Measurements from ENCODE around the gene HCN2.

The HCN2 gene

DNA sequence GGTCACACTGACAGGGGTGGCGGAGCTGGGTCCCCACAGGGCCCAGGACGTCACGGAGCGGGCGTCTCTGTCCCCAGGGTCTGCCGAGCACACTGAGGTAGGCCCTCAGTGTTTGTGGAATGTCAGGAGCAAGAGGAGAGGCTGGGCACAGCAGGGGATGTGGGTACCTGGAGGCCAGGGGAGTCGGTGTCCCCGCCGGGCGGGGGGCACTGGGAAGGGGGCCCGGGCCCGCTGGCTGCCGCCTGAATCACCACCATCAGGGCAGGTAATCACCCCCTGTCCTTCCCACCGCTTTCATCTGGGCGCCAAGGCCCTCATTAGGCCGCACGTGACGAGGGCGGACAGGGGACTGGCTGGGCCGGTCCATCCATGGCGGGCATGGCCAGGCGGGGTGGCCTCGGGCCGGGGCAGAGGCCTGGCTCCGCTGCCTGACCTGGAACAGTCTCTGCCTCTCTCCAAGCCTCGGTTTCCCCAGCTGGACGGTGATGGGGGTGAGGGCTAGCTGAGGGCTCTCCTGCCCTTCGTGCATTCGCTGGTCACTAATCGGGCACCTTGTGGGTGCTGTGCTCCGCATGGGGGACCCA is 51.0 kb downstream of the HCN2 start:
- DNase-seq (ENCODE audit: low read depth) = no peak

DNA sequence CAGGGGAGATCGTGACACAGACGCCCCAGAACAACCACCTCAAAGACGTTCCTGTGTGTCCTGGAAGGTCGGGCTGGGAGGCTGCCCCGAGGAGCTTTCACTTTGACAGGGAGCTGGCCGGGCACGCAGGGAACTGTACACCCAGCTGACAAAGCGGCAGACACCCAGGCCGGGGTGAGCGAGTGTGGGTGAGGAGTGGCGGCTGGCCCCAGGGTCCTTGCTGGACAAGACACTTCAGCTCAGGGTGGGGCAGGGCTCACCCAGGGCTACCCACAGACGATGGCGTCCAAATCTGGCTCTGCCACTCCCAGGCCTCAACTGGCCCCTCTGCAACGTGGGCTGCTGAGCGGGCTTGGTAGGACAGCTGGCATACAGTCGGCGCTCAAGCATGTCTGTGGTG is 52.0 kb downstream of the HCN2 start:
- no peak for DNase-seq (ENCODE audit: low read depth)

DNA sequence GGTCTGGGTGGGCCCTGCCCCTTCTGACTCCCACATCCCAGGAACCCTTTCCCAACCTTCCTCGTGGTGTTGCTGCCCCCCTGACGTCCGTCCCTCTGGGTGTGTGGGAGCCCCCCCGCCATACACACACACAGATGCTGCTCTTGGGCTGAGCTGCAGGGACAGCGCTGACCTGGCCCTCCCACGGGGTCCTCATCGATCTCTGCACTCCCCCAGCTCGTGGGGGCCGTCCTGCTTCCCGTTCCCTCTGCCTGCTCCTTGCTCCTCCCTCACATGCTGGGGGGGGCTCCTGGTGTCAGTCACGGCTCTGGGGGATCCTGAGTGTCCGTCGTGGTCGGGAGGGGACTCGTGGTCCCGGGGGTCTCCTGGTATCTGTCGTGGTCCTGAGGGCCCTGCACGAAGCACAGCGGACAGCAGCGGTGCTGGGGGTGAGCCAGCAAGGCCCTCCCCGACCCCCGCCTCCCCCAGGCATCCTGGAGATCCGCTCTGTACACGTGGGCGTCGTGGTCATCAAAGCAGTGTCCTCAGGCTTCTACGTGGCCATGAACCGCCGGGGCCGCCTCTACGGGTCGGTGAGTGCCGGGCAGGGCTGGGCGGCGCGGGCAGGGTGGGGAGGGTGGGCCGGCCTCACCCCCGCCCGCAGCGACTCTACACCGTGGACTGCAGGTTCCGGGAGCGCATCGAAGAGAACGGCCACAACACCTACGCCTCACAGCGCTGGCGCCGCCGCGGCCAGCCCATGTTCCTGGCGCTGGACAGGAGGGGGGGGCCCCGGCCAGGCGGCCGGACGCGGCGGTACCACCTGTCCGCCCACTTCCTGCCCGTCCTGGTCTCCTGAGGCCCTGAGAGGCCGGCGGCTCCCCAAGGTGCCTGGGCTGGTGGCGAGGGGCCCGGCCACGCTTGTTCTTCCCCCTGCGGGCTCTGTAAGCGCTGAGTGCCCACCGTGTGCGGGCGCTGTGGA is 53.4 kb downstream of the HCN2 start:
- DNase-seq (ENCODE audit: low read depth) = no peak

DNA sequence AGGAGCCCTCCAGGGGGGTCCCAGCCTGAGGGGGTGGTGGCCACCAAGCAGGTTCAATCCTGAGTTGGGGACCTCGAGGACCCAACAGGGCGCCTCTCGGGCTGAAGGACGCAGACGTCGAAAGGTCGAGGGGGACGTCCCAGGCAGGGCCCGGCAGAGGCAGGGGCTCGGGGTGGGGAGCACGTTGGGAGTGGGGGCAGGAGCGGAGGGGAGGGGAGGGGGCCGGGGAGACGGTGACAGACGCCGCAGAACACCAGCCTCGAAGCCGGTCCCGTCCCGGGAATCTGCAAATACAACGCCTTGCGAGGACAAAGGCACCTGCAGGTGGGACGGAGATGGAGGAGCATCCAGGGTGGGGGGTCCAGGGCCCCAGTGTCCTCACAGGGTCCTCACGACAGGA is 54.1 kb downstream of the HCN2 start:
- no peak for DNase-seq (ENCODE audit: low read depth)

DNA sequence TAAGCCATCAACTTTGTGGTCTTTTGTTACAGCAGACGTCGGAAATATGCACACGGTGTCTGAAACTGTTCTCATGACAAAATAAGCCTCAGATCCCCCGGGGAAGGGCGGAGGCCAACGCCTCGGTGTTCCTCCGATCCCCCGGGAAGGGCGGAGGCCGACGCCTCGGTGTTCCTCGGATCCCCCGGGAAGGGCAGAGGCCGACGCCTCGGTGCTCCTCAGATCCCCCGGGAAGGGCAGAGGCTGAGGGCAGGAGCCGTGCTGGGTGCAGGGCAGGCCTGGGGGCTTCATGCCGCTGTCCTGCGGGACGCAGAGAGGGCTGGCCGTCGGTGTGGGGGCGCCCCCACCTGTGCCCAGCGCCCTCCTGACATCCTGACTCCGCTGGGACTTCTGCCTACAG is 54.7 kb downstream of the HCN2 start:
- DNase-seq (ENCODE audit: low read depth) = no peak

DNA sequence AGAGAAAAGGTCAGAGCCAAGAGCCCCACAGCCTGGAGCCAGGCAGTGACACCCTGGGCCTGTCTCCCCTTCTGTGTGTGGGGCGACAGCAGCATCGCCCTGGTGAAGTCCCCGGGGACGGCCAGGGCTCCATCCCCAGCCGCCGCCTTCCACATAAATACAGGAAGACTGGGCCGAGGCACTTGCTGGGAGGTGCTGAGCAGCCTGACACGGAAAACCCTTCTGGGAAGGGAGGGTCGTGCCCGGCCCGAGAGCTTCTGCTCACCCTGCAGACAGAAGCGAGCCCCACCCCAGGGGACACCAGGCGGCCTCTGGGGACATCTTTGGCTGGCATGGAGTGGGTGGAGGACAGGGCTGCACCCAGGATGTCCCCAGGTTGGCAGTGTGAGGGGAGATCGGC is 55.1 kb downstream of the HCN2 start:
- no peak for DNase-seq (ENCODE audit: low read depth)

DNA sequence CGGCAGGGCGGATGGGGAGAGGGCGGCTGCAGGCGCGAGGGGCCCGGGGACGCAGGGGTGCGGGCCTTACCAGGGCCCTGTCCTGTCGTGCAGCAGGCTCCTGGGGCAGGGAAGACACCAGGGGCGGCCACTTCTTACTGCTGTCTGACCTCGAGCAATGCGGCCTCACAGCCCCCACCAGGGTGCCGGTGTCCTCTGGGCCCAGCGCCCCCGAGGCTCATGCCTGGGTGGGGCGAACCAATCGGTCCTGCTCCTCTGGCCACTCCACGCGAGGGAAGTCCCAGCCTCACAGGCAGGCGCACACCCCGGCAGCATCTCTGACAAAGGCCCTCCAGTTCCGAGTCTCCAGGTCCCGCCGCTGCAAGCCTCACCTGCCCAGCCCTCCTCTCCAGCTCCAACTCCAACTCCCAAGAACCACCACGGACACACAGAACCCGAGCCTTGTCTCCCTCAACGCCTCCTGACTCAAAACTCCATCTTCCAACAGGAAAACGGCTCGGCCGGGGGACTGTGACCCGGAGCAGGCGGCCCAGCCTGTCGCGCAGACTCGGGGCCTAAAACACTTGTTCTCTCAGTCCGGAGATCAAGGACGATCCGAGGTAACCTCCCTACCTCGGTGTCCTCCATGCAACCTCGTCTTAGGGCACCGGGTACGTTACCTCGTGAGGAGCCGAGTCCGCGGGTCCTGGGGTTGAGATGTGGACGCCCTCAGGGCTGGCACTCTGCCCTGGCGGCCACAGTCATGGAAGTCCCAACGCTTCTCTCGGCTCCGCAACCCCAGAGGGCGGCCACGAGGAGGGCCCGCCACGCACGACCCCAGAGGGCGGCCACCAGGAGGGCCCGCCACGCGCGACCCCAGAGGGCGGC is 56.5 kb downstream of the HCN2 start:
- DNase-seq (ENCODE audit: low read depth) = no peak

DNA sequence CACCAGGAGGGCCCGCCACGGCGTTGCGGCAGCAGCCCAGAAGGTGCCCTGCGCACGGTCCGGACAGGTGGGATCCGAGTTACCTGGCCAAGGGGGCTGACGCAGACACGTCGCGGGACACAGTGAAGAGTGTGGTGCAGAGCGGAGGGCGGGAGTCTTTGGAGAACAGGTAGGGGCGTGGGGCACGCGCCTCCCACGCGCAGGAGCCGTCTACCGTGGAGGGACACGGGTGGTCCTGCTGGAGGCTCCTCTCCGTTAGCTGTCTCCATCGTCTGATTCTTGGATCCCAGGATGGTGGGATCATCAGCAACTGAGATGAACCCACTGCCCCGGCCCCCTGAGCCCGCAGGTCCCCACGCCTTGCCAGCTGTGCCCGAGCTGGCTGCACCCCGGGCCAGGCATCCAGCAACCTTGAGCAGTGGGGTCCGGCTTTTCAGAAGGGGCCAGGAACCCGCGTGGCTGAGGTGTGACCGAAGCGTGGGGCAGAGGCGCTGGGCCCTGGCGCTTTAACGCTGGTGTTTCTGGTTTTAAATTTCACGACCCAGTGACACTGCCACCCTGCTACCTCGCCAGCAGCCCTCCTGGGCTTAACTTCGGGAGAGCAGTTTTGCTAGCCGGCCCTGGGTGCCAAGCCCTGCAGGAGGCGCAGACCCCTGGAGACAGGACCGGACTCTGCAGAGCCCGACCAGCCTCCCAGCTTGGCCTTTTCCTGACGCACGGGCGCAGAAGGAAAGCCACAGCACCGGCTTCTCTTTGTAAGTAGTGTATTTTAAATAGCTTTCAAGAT is 57.3 kb downstream of the HCN2 start:
- DNase-seq (ENCODE audit: low read depth) = no peak

DNA sequence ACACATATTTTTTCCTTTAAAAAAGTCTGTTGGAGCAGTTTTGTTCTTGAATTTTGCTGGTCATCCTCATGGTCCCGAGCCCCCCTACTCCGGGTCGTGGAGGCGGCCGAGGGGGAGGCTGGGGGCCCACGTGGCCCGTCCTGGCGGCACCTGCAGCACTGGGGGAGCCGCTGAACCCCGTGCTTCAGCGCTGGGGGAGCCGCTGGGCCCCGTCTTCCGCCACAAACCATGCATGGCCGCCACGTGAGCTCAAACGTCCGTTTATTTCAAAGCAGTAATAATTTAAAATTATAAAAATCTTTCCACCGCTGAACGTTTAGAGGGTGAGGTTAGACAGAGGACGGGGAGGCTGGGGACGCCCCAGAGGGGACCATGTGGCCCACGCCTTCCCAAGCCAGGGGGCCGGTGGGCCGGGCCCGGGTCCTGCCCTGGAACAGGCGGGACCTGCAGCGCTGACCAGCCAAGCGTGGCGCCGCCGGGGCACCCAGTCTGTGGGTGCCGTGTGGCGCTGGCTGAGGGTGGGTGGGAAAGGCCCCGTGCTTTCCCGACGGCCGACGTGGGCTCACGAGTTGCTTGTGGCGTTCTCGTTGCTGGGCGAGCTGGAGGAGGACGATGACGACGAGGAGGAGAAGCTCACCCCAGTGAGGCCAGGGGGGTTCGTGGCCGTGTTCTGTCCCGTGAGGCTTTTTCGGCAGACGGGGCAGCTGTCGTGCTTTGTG is 58.0 kb downstream of the HCN2 start:
- DNase-seq (ENCODE audit: low read depth) = no peak

DNA sequence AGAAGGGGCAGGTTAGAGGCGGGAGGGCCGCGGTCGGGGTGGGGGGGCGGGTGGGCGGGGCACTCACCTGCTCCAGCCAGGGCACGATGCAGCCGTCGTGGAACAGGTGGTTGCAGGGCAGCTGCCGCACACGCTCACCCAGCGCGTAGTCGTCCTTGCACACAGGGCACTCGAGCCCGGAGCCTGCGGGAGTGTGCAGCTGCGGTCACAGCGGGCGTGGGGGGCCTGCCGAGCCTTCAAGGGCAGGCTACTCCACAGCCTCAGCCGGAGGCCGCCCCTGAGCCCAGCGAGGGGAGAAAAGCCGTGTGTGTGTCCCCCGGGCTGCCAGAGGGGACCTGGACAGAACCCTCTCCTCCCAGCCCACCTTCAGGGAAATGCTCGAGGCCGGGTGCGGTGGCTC is 58.6 kb downstream of the HCN2 start:
- no peak for DNase-seq (ENCODE audit: low read depth)

DNA sequence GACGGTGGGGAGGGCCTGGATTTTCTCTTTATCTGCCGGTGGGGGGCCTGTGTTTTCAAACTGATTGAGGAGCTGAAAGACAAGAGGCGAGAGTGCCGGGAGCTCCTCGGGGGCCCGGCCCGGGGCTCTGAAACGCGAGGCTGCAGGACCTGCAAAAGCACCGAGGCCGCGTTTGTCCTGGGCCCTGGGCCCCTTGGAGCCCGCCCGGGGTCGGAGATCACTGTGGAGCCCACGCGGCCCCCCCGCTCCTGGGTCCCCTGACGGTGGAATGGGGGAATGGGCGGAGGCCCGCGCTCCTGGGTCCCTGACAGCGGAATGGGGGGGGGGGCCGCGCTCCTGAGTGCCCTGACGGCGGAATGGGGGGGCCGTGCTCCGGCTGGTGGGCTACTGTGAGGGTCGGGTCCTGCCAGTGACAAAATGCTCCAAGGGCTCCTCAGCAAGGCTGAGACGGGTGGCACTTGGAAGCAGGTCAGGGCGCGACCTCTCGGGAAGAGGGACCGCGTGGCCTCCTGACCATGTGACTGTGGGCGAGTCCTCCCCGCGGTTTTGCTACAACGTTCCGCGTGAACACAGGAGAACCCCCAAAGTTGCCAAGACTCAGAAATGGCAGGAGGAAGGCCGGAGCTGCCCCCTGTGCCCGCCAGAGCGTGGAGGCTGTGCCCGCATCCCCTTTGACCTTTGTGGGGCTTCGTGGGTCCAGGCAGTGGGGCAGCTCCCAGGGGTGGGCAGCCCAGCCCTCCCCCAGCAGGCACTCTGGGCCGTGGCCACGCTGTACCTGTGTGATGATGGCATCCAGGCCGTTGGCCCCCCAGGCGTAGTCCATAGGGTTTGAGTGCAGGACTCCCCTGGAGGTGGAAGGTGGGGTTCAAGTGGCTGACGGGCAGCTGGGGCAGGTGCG is 59.5 kb downstream of the HCN2 start:
- no peak for DNase-seq (ENCODE audit: low read depth)

DNA sequence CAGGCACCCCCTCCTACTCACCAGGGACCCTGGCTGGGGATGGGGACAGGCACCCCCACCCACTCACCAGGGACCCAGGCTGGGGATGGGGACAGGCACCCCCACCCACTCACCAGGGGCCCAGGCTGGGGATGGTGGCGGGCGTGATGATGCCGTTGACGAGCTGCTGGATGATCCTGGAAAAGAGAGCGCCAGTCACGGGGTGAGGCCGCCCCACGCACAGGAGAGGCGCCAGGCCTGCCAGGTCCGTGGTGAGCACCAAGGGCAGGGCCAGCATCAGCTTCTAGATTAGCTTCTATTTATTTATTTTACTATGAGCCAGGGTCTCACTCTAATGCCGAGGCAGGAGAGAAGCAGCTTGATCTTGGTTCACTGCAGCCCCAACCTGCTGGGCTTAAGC is 60.4 kb downstream of the HCN2 start:
- DNase-seq (ENCODE audit: low read depth) = no peak

DNA sequence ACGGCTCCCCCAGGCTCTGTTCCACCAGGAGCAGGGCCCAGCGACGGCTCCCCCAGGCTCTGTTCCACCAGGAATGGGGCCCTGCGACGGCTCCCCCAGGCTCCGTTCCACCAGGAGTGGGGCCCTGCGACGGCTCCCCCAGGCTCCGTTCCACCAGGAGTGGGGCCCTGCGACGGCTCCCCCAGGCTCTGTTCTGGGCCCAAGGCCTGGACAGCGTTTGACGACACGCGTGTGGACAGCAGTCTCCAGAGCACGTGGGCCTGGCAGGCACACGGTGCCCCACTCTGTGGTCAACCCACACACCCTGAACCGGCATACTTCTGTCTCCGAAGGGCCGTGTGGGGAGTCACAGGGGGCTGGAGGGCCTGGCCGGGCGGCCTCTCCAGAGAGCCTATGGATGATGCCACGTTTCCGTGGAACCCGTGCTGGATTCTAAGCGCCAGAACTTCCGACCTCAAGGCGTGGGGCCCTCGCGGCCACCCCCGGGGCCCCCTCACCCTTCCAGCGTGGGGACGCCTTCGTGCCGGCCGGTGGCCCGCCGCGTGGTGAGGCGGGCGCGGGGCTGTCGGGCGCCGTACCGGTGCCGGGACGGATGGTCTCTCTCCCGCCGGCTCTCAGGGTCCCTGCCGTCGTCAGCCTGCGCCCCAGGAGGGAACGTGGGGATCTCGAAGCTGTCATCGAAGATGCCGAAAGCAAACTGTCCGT is 61.6 kb downstream of the HCN2 start:
- DNase-seq (ENCODE audit: low read depth) = no peak

DNA sequence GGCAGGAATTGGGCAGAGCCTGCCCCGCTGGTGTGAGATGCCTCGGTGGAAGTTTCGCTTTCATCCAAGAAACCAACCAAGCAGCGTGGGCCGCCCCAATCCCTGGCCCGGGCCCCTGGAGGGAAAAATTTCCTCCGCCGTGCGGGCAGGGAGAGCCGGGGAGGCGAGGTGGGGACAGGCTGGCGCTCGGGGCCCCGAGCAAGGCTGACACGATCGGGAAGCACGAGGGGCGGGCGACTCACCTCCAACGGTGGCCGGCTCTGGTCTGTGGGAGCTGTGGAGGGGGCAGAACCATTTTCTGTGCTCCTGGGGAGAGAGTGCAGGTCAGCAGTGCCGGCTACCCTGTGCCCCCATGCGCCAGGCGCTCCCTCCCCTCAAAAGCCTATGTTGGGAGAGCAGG is 62.3 kb downstream of the HCN2 start:
- no peak for DNase-seq (ENCODE audit: low read depth)

DNA sequence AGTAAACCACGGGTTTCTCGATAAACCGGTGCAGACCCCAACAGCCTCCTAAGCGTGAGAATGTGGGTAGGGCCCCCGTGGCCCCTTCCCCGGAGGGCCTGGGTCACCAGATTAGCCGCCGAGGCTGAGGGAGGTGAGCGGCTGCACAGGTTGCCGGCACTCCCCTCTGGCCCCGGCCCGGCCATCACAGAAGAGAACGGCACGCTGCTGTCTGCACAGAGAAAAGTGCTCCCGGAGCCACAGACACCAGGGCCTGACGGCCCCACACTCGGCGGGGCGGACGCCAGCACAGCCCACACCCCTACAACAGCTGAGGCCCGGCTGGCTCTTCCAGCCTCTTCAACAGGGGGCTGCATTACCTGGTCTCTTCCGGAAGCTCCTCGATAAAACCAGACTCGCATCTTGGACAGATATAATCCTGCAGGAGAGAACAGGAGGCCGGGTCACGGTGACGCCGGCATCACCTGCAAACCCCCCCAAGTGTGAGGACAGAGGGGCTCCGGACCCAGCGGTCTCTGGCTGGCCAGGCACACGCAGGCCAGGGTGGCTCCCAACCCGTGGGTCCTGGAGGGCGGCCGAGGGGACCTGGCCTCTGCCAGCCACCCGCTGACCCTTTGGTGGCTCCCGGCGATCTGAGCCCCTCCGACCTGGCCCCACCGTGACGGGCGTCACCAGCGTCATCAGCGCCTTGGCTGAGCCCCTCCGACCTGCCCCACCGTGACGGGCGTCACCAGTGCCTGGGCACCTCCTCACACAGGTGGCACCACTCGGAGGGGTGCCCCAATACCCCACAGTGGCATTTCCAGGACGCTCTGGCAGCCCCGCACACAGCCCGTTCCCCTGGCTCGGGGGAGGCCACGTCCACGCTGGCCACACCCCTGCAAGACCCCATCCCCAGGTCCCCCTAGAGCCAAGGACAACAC is 63.0 kb downstream of the HCN2 start:
- no peak for DNase-seq (ENCODE audit: low read depth)

DNA sequence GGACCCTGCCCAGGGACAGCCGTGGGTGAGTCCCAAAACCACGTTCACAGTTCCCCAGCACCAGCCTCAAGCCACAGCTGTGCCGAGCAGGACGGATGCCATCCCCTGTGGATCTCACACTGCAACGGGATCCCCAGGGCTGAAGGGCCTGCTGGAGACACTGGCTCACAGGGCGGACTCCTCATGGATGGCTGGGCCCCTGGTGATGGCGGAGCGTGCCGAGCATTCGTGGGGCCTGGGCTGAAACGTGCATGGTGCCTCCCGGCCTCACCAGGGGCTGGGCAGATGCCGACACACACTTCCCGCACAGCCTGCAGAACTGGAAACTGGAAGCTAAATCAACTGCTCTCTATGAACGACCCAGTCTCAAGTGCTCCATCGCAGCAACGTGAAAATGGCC is 63.7 kb downstream of the HCN2 start:
- DNase-seq (ENCODE audit: low read depth) = no peak

DNA sequence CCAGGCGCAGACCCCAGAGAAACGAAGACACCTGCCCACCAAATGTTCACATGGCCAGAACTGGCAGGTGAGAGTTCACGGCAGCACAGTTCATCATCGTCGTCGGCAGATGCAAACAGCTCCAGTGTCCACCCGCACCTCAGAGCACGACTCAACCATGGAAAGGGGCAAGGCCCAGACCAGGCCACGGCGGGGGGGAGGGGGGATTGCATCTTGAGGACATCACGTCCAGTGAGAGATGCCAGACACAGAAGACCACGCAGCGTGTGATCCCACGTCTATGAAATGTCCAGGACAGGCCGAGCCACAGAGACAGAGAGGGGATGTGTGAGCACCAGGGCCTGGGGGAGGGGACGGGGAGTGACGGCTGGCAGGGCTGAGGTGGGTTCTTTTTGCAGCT is 66.0 kb downstream of the HCN2 start:
- no peak for DNase-seq (ENCODE audit: low read depth)

DNA sequence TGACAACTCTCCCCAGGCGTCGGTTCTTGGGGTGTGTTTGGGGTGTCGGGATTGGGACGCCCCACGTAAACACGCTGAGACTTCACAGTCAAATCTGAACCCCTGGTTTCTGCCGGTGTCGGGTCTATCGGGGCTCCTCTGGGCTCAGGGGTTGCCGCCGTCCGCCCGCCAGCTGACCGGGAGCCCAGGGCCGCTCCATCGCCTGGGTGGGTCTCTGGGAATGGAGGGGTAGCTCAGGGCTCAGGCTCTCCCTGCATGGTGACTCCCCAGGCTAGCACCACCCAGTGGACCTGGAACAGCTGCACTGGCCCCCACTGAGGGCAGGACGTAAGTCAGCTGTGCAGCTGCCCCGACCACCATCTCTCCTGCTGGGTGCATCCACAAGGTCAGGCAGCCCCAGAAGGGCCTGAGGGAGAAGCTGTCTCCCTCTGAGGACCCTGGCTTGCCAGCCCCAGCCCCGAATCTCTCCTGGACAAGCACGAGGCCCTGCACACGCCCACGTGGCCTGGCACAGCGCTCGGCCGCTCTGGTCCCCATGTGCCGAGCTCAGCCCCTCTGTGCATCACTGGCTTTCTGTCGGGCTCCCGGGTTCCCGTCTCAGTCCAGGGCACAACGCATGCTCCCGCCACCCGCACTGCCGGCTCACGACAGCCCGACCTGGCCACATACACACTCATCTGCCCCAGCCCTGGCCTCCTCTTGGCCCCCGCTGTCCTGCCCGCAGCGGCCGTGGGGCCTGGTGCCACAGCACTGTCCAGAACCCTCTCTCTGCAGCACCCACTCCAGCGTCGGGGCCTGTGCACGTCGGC is 67.3 kb downstream of the HCN2 start:
- no peak for DNase-seq (ENCODE audit: low read depth)
